ENCODE measurements around the gene HSD17B3.

DNA sequence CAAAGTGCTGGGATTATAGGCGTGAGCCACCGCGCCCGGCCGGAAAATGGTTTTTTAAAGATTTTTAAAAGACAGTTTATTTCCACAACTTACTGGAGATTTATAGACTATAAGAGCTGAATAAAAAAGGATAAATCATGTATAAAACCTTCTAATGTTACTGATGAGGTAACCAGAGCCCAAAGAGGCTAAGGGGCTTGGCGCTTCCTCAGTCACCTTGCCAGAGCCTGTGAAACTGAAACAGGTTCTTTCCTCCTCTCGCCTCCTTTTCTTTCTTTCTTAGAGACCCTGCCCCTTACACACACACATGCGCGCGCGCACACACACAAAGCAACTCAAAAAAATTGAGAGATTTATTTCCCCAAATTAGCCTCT lies 69.8 kb downstream of the HSD17B3 start:
- TF ChIP-seq, protein P1, sequence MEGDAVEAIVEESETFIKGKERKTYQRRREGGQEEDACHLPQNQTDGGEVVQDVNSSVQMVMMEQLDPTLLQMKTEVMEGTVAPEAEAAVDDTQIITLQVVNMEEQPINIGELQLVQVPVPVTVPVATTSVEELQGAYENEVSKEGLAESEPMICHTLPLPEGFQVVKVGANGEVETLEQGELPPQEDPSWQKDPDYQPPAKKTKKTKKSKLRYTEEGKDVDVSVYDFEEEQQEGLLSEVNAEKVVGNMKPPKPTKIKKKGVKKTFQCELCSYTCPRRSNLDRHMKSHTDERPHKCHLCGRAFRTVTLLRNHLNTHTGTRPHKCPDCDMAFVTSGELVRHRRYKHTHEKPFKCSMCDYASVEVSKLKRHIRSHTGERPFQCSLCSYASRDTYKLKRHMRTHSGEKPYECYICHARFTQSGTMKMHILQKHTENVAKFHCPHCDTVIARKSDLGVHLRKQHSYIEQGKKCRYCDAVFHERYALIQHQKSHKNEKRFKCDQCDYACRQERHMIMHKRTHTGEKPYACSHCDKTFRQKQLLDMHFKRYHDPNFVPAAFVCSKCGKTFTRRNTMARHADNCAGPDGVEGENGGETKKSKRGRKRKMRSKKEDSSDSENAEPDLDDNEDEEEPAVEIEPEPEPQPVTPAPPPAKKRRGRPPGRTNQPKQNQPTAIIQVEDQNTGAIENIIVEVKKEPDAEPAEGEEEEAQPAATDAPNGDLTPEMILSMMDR (IDR thresholded peaks at IDR 0.05) = no peak
- no peak for TF ChIP-seq EZH2phosphoT487 (IDR thresholded peaks at IDR 0.05)
- no peak for TF ChIP-seq EZH2 (IDR thresholded peaks at IDR 0.05)
